Measurements from ENCODE around the gene DGCR2.

DNA sequence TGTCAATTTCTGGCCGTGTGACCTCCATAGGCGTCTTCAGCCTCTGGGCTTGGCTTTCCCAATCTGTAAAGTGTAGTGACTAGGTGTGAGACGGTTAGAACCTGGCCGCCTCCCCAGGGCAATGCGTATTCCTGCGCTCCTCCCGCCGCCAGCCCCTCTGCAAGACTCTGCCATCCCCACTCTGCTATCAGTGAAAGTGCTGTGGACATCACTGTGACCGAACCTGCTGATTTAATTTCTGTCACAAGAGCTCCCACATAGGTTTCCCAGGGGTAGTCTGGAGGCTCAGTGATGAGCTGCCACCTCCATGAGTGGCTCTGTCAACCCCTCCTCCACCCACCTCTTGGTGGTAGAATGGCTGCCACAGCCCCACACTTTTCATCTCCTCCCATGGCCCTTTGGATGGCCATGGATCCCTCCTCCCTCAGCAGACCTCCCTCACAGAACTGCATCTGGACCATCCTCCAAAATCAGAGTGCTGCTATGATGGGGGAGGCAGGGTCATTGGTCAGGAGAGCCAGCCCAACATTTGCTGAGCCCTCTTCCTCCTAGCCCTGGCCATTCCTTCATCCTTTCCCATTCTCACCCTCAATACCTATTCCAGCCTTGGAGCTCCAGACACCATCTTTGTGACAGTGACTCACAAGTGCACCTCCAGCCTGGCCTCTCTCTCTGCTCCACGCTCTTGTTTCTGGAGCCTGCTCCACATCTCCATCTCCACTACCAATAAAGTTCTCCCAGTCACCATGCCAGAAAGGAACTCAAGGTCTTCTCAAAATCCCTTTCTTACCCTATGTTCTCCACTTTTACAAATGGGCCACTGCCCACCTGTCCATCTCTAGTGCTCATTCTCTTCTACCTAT, 29.3 kb upstream of the DGCR2 start:
- TF ChIP-seq CTCF (conservative IDR thresholded peaks at IDR 0.05; ENCODE audit: low read depth in 2 of 2) = no peak
- no peak for TF ChIP-seq EZH2phosphoT487 (IDR thresholded peaks at IDR 0.05; ENCODE audit: unreplicated experiment)
- TF ChIP-seq, protein P1, sequence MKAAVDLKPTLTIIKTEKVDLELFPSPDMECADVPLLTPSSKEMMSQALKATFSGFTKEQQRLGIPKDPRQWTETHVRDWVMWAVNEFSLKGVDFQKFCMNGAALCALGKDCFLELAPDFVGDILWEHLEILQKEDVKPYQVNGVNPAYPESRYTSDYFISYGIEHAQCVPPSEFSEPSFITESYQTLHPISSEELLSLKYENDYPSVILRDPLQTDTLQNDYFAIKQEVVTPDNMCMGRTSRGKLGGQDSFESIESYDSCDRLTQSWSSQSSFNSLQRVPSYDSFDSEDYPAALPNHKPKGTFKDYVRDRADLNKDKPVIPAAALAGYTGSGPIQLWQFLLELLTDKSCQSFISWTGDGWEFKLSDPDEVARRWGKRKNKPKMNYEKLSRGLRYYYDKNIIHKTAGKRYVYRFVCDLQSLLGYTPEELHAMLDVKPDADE (IDR thresholded peaks at IDR 0.05) = no peak
- no peak for TF ChIP-seq REST (IDR thresholded peaks at IDR 0.05; ENCODE audit: unreplicated experiment)
- TF ChIP-seq POLR2AphosphoS5 (IDR thresholded peaks at IDR 0.05; ENCODE audit: low read depth) = no peak
- no peak for TF ChIP-seq EZH2 (IDR thresholded peaks at IDR 0.05; ENCODE audit: low read depth, unreplicated experiment)
- TF ChIP-seq JUNB (IDR thresholded peaks at IDR 0.05; ENCODE audit: unreplicated experiment) = no peak
- TF ChIP-seq ZNF114 (CRISPR knock-in tag; IDR thresholded peaks at IDR 0.05) = no peak
- TF ChIP-seq NANOG (IDR thresholded peaks at IDR 0.05; ENCODE audit: borderline replicate concordance) = no peak
- no peak for TF ChIP-seq CREB1 (CRISPR knock-in tag; IDR thresholded peaks at IDR 0.05; ENCODE audit: low read depth)

All from GM23338 (cell line).